Right atrium auricular region (tissue), 2 donors: ENCODE measurements around the gene HMGB2. TPM values are rescaled to one million over a fixed set of nuclear protein-coding genes. Genes with fewer than 3 reads are reported as not detected.
A peak's percentile ranks its signal among the peaks of the same experiment; 100 is the strongest.

Experiments used
- DNase-seq: peaks from one replicate; pipeline ENCODE4 v3.0.0-alpha.2; 2019; ENCODE audit warnings: low spot score
- H3K27ac ChIP-seq, 2 donors: fragments of 200-600 bp; sonication (generic); 1 replicate in 1 of 2; 2 replicates in 1 of 2; pipeline ENCODE4 v1.5.1; 2016 to 2019
- H3K27me3 ChIP-seq, 2 donors: fragments of 200-600 bp; sonication (generic); one replicate each; pipeline versions ENCODE4 v1.5.1 to v1.6.0; 2017 to 2019
- H3K36me3 ChIP-seq: fragments of 200-600 bp; sonication (generic); one replicate; pipeline ENCODE4 v1.5.1; 2016
- H3K4me1 ChIP-seq, 2 donors: fragments of 200-600 bp; sonication (generic); one replicate each; pipeline versions ENCODE4 v1.5.1 to v1.6.0; 2017 to 2019
- H3K4me3 ChIP-seq, 2 donors: fragments of 200-600 bp; sonication (generic); 1 replicate in 1 of 2; 2 replicates in 1 of 2; pipeline ENCODE4 v1.5.1; 2017 to 2019; ENCODE audit warnings: mild to moderate bottlenecking in 1 of 2, moderate library complexity in 1 of 2
- H3K9me3 ChIP-seq, 2 donors: fragments of 200-600 bp; sonication (generic); one replicate each; pipeline ENCODE4 v1.5.1; 2019
- total RNA-seq, 2 donors: library from RNA; depleted of rRNA; stranded (reverse); fragments of >200 nt; gene quantifications; one replicate each; pipeline ENCODE4 v1.1.0, GENCODE V29; 2016
- TF ChIP-seq, protein P1 (sequence below), 2 donors: fragments of 200-600 bp; sonication (generic); IDR thresholded peaks; one replicate each; pipeline ENCODE4 v1.5.1; 2019; ENCODE audit warnings: antibody characterized with exemption in 2 of 2

The HMGB2 gene
- total RNA-seq, 2 donors from 2014 or later, result 34.4 to 41.7 TPM

DNA sequence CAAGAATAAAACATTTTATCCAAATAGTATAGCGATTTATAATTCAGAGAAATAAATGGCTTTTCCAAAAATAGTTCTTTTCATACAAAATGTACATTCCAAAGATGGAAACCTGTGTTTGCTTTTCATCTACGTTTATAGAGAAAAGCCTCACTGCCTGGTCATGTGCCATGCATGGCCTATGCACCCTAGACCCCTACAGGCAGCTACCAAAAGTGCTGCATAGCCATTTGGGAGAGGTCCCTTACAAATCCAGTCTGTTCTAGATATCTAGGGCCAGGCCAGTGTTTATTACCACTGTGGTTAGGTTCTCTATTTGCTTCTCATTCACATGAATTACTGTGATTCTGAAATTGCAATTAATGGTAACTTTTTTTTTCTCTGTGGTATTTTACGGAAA, 17.2 kb downstream of the HMGB2 start:
- H3K27ac ChIP-seq, result no peak overlapping the region
- TF ChIP-seq, protein P1, sequence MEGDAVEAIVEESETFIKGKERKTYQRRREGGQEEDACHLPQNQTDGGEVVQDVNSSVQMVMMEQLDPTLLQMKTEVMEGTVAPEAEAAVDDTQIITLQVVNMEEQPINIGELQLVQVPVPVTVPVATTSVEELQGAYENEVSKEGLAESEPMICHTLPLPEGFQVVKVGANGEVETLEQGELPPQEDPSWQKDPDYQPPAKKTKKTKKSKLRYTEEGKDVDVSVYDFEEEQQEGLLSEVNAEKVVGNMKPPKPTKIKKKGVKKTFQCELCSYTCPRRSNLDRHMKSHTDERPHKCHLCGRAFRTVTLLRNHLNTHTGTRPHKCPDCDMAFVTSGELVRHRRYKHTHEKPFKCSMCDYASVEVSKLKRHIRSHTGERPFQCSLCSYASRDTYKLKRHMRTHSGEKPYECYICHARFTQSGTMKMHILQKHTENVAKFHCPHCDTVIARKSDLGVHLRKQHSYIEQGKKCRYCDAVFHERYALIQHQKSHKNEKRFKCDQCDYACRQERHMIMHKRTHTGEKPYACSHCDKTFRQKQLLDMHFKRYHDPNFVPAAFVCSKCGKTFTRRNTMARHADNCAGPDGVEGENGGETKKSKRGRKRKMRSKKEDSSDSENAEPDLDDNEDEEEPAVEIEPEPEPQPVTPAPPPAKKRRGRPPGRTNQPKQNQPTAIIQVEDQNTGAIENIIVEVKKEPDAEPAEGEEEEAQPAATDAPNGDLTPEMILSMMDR (IDR thresholded peaks at IDR 0.05), result no peak
- no peaks in the 10 kb centered on the region for H3K27me3 ChIP-seq
- DNase-seq, result no peak
- H3K36me3 ChIP-seq, result no peaks in the 10 kb centered on the region
- H3K9me3 ChIP-seq, result no peaks in the 10 kb centered on the region
- H3K4me1 ChIP-seq, result peaks cover 0 to 10% of the 10 kb centered on the region in 2 donors
- H3K4me3 ChIP-seq, result no peak overlapping the region

DNA sequence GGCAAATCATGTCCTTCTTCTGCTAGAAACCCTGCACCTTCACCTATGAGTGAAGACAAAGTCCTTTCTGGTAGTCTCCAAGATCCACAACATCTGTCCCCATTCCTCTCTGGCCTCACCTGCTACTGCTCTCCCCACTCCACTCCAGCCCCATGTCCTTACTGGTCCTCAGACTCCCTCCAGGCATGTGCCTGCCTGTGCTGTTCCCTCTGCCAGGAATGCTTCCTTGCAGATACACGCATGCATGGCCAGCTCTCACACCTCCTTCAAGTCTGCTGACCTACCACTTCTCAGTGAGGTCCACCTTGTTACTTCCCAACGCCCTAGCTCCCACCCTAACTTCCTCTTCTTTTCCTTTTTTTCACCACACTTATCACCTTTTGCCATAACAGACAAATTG, 18.1 kb downstream of the HMGB2 start:
- H3K36me3 ChIP-seq, result no peaks in the 10 kb centered on the region
- H3K9me3 ChIP-seq, result no peaks in the 10 kb centered on the region
- H3K4me1 ChIP-seq, result peaks cover 0 to 10% of the 10 kb centered on the region in 2 donors
- no peak overlapping the region for H3K4me3 ChIP-seq
- no peak overlapping the region for H3K27ac ChIP-seq
- DNase-seq, result no peak
- TF ChIP-seq, protein P1 (IDR thresholded peaks at IDR 0.05), result no peak
- no peaks in the 10 kb centered on the region for H3K27me3 ChIP-seq

DNA sequence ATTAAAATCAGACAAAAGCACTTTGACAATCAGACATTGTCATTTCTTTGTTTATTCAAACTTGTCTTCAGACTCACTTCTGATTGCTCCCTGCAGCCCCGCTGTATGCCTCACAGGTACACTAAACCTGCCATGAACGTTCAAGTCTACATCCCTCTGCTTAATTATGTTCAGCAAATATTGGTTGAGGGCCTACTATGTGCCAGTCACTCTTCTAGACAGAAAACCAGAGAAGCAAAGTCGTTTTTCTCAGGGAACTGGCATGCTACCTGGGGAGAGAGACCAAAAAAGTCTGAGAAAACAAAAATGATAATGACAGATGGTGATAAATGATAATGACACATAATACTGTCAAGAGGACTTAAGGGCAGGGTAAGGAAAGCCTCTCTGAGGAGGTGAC, 19.4 kb downstream of the HMGB2 start:
- no peaks in the 10 kb centered on the region for H3K27me3 ChIP-seq
- TF ChIP-seq, protein P1 (IDR thresholded peaks at IDR 0.05), result no peak
- peaks cover 0 to 10% of the 10 kb centered on the region in 2 donors for H3K4me1 ChIP-seq
- no peak for DNase-seq
- no peaks in the 10 kb centered on the region for H3K9me3 ChIP-seq
- H3K27ac ChIP-seq, result no peak overlapping the region
- no peaks in the 10 kb centered on the region for H3K36me3 ChIP-seq
- no peak overlapping the region for H3K4me3 ChIP-seq

DNA sequence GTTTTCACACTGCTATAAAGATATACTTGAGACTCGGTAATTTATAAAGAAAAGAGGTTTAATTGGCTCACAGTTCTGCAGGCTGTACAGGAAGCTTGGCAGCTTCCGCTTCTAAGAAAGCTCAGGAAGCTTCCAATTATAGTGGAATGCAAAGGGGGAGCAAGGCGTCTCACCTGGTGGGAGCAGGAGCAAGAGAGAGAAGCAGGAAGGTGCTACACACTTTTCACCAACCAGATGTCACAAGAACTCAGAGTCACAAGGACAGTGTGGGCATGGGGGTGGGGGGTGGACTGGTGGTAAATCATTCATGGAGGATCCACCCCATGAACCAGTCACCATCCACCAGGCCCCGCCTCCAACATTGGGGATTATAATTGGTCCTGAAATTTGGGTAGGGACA, 22.8 kb downstream of the HMGB2 start:
- H3K4me1 ChIP-seq, result no peaks in the 10 kb centered on the region
- DNase-seq, result no peak
- no peaks in the 10 kb centered on the region for H3K9me3 ChIP-seq
- no peak overlapping the region for H3K4me3 ChIP-seq
- TF ChIP-seq, protein P1 (IDR thresholded peaks at IDR 0.05), result no peak
- H3K27ac ChIP-seq, result no peak overlapping the region
- H3K36me3 ChIP-seq, result no peaks in the 10 kb centered on the region
- H3K27me3 ChIP-seq, result no peaks in the 10 kb centered on the region

DNA sequence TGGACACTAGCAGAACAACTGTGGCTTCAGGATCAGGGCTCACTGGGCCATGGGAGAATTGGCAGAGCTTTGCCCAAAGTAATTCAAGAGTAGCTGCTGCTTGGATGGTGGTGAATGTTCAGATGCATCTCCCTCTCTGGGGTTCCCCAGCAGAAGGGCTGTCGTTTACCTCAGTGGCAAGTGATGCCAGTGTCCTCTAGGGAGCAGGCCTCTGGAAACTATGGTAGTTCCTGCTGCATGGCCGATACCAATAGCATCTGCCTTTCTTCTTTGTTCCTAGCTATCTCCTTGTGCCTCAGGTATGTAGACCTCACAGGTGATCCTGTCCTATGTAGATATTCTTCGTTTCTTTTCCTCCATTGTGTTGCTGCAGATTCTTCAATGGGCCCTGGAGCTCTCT, 26.4 kb downstream of the HMGB2 start:
- no peak for DNase-seq
- H3K27me3 ChIP-seq, result no peaks in the 10 kb centered on the region
- no peaks in the 10 kb centered on the region for H3K36me3 ChIP-seq
- TF ChIP-seq, protein P1 (IDR thresholded peaks at IDR 0.05), result no peak
- no peak overlapping the region for H3K27ac ChIP-seq
- no peaks in the 10 kb centered on the region for H3K4me1 ChIP-seq
- no peaks in the 10 kb centered on the region for H3K9me3 ChIP-seq
- no peak overlapping the region for H3K4me3 ChIP-seq

DNA sequence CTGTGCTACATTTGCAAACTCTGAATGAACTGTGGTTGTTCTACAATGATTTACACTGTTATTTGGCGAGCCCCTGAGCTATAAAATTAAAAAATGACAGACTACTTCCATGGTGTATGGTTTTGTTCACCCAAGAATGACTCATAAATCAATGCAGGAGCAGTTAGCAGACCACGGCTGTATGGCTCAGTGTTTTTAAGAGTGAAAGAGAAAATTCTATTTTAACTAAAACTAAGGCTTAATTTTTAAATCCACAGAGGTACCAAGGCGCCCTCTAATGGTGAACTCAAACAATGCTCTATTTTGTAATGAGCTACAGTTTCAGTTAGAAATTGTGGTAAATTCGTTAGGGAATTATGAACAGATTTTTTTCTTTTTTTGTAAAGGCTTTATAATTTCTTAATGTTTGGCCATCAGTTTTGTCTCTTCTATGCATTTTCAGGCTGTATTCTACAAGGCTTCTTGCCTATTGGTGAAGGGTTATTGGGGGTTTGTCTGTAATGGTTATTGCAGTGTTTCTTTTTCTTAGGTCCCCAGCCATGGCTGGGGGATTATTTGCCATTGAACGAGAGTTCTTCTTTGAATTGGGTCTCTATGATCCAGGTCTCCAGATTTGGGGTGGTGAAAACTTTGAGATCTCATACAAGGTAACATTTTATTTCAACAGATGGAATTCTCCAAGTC, 32.5 kb downstream of the HMGB2 start:
- no peak overlapping the region for H3K27ac ChIP-seq
- no peaks in the 10 kb centered on the region for H3K9me3 ChIP-seq
- H3K27me3 ChIP-seq, result no peaks in the 10 kb centered on the region
- TF ChIP-seq, protein P1 (IDR thresholded peaks at IDR 0.05), result peak; percentile 36 to 86
- H3K4me3 ChIP-seq, result no peak overlapping the region
- H3K36me3 ChIP-seq, result no peaks in the 10 kb centered on the region
- H3K4me1 ChIP-seq, result no peaks in the 10 kb centered on the region
- DNase-seq, result no peak
